GM18868 (cell line): ENCODE data around the gene NTNG1.
A peak's percentile ranks its signal among the peaks of the same experiment; 100 is the strongest.
"Not testable (repeated sequence)": the region's sequence is repeated elsewhere in the genome, so short reads cannot be mapped to it uniquely, and the experiment has no call there.

ENCODE experiments used
- ATAC-seq: cut with Tn5 transposase; IDR thresholded peaks from one replicate; pipeline ENCODE4 v1.9.1; 2021; ENCODE audit warnings: mild to moderate bottlenecking, moderate library complexity; ENCODE audit not compliant: unreplicated experiment

The NTNG1 gene

DNA sequence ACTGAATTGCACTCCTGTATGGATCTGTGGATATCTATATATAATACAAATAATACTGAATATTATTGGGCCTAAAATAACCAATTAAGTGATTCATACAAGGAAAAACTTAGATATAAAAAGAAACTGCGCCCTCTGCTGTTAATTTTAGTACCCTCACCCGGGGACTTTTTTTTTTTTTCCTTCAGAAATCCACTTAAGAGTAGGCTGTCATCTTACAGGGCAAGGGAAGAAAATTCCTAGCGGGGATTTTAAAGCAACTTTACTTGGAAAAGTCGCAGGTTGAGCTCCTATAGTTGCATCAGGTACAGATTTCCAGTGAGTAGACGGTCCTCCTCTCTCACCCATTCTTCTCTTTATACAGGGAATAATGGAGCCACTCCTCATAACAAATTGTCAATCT is 1.3 kb downstream of the NTNG1 start:
- no peak for ATAC-seq

- ATAC-seq, result no peak
Observed at GRCh38 chr1:107142666-107143065, 1.8 kb downstream of the NTNG1 start.

- ATAC-seq, result no peak
Observed at GRCh38 chr1:107145637-107146036, 4.8 kb downstream of the NTNG1 start.

- ATAC-seq, result no peak
Observed at GRCh38 chr1:107147843-107148242, 7.0 kb downstream of the NTNG1 start.

GRCh38 chr1:107149946-107150345 is 9.1 kb downstream of the NTNG1 start:
- no peak for ATAC-seq

DNA sequence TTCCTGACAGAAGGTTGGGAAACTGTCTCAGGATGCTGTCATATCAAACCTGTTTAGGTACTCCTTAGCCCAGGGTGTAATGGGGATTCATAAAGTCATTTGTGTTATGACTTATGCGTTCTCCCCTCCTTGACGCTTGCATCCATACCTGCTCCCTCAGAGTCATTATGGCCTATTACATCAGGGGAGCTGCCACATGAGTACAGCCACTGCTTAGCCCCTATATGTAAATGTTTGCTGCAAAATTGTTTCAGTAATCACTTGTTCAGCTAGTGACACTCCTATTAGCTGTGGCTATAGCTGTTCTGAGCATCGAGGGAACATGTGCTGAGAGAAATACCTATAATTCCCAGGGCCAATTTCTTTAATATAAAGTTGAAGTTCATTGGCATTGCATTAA is 10.5 kb downstream of the NTNG1 start:
- ATAC-seq, result no peak

GRCh38 chr1:107152395-107152794 is 11.6 kb downstream of the NTNG1 start:
- ATAC-seq, result no peak

GRCh38 chr1:107153014-107153413 is 12.2 kb downstream of the NTNG1 start:
- ATAC-seq, result peak; percentile 40

- ATAC-seq, result no peak
Observed at GRCh38 chr1:107158496-107158895, 17.7 kb downstream of the NTNG1 start.

- no peak for ATAC-seq
Observed at GRCh38 chr1:107158991-107159390, 18.2 kb downstream of the NTNG1 start.

- ATAC-seq, result no peak
Observed at GRCh38 chr1:107162745-107163144, 21.9 kb downstream of the NTNG1 start.

DNA sequence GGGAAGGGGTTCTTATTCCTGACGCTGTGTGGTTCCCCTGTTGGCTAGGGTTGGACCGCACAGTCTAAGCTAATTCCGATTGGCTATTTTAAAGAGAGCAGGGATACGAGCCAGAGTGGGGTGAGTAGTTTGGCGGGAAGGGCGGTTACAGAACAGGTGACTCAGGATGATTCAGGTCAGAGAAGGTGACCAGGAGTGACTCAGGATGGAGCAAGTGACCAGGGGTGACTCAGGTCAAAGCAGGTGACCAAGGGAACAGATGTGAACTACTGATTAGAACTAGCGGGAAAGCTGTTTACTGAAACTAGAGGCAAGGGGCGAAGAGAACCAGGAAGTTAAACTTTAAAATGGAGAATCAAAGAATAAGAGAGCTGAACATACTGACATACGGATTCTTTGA is 24.1 kb downstream of the NTNG1 start:
- ATAC-seq, result not testable (repeated sequence)

- no peak for ATAC-seq
Observed at GRCh38 chr1:107169615-107170014, 28.8 kb downstream of the NTNG1 start.

- no peak for ATAC-seq
Observed at GRCh38 chr1:107171333-107171732, 30.5 kb downstream of the NTNG1 start.

GRCh38 chr1:107172450-107173170 is 31.8 kb downstream of the NTNG1 start:
- no peak for ATAC-seq

GRCh38 chr1:107175102-107175909 is 34.5 kb downstream of the NTNG1 start:
- ATAC-seq, result no peak

- ATAC-seq, result no peak
Observed at GRCh38 chr1:107181253-107181969, 40.6 kb downstream of the NTNG1 start.

DNA sequence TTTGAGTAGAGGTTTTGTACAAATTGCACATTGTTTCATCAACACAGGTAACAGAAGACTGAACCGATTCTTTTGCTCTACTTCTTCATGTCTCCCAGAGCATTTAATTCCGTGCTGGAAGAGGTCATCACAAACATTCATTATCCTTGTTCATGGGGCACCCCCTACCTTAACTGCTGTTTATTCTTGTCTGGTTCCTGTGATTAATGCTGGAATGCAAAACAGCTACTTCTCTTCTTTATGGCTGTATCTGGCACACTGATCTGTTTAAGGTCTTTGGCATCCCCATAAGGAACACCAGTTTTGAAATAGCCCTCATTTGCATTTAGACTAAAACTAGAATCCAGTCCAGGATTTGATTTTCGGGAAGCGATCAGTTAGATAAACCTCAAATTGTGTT is 42.2 kb downstream of the NTNG1 start:
- no peak for ATAC-seq

- no peak for ATAC-seq
Observed at GRCh38 chr1:107184888-107185287, 44.0 kb downstream of the NTNG1 start.

- no peak for ATAC-seq
Observed at GRCh38 chr1:107187399-107187798, 46.6 kb downstream of the NTNG1 start.

DNA sequence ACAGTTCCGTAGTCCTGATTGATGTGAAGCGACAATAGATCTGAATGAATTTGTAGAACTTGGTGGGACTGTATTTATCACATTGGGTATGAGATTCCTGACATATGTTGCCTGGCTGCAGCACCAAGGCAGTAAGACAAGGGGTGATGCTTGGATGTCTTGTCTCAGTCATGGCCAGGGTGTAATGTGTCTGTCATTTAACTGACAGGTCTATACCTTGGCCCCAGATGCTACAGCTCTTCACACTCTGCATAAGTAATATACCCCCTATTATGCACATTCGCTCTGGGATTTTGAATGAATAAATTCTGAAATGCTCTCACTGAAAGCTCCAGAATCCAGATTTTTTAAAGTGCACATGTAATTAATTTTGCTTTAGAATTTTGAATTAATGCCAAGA is 47.3 kb downstream of the NTNG1 start:
- ATAC-seq, result no peak

DNA sequence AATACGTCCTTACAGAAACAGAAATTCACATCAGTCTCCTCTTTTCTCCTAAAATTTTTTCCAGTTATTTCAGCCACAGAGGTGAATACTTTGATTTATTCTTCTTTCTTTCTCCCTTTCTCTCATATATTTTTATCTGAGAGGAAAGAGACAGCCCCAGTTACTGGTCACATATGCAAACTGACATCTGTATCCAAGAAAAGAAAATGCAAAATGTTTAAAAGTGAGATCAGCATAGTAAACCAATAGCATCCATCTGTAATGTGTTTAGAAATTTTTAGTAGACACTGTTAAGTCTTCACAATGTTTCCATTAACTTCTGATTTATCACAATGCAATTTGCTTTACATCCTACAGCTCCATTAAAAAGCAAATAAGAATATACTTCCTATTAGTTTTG is 53.5 kb downstream of the NTNG1 start:
- no peak for ATAC-seq
